ENCODE data around the gene MSL3.

MSL3 gene

GRCh38 chrX:11759461-11760311 is 1.6 kb downstream of the MSL3 start:
- peak; percentile 89 for DNase-seq

GRCh38 chrX:11760958-11761357 is 2.9 kb downstream of the MSL3 start:
- no peak for DNase-seq

- no peak for DNase-seq
Measured at GRCh38 chrX:11764602-11765067, 6.6 kb downstream of the MSL3 start.

- DNase-seq = no peak
Measured at GRCh38 chrX:11765449-11765848, 7.4 kb downstream of the MSL3 start.

- no peak for DNase-seq
Measured at GRCh38 chrX:11766487-11766886, 8.4 kb downstream of the MSL3 start.

- DNase-seq = no peak
Measured at GRCh38 chrX:11768039-11768438, 10.0 kb downstream of the MSL3 start.

- DNase-seq = peak; percentile 53
Measured at GRCh38 chrX:11770320-11770719, 12.3 kb downstream of the MSL3 start.

GRCh38 chrX:11778230-11778629 is 20.2 kb downstream of the MSL3 start:
- DNase-seq = no peak

GRCh38 chrX:11781133-11781532 is 23.1 kb downstream of the MSL3 start:
- DNase-seq = no peak

GRCh38 chrX:11781734-11782370 is 23.8 kb downstream of the MSL3 start:
- no peak for DNase-seq

GRCh38 chrX:11784543-11784942 is 26.5 kb downstream of the MSL3 start:
- DNase-seq = no peak

- no peak for DNase-seq
Measured at GRCh38 chrX:11786862-11787261, 28.8 kb downstream of the MSL3 start.

GRCh38 chrX:11787564-11787963 is 29.5 kb downstream of the MSL3 start:
- DNase-seq = peak; percentile 23

- DNase-seq = no peak
Measured at GRCh38 chrX:11789809-11790208, 31.8 kb downstream of the MSL3 start.

- DNase-seq = no peak
Measured at GRCh38 chrX:11791090-11791489, 33.1 kb downstream of the MSL3 start.

GRCh38 chrX:11791537-11791936 is 33.5 kb downstream of the MSL3 start:
- no peak for DNase-seq

- DNase-seq = no peak
Measured at GRCh38 chrX:11792461-11793421, 34.7 kb downstream of the MSL3 start.

- DNase-seq = no peak
Measured at GRCh38 chrX:11793734-11794133, 35.7 kb downstream of the MSL3 start.

- DNase-seq = no peak
Measured at GRCh38 chrX:11813341-11813740, 55.3 kb downstream of the MSL3 start.
